GM19239 (cell line): ENCODE measurements around the gene ADAMTS2.

Experiments
- DNase-seq: peaks from one replicate; pipeline ENCODE4 v3.0.0; 2011; ENCODE audit warnings: low spot score; ENCODE audit not compliant: insufficient read length
- FAIRE-seq: peaks from 2 replicates; lab custom pipeline; 2011; peaks lifted over from hg19 to GRCh38; lab: Jason Lieb, UNC

Gene ADAMTS2

GRCh38 chr5:179345433-179346321 is at the start of gene ADAMTS2:
TSS of gene ADAMTS2 (minus strand) at chr5:179345461. CDS start at chr5:179345328, 133 bp downstream.
- FAIRE-seq (no peak), DNase-seq (no peak)

GRCh38 chr5:179393078-179393477 is 47.8 kb upstream of the ADAMTS2 start:
- no peak for DNase-seq
- FAIRE-seq: no peak

GRCh38 chr5:179387151-179388110 is 42.2 kb upstream of the ADAMTS2 start:
- DNase-seq: no peak
- no peak for FAIRE-seq

GRCh38 chr5:179385914-179386313 is 40.7 kb upstream of the ADAMTS2 start:
- no peak for DNase-seq
- FAIRE-seq: no peak

- FAIRE-seq: no peak
- DNase-seq: no peak
Observed at GRCh38 chr5:179382486-179382885, 37.2 kb upstream of the ADAMTS2 start.

- FAIRE-seq (no peak), DNase-seq (no peak)
Observed at GRCh38 chr5:179381691-179382090, 36.4 kb upstream of the ADAMTS2 start.

GRCh38 chr5:179380211-179381035 is 35.2 kb upstream of the ADAMTS2 start:
- DNase-seq (no peak), FAIRE-seq (no peak)

- FAIRE-seq: no peak
- DNase-seq: no peak
Observed at GRCh38 chr5:179379321-179379890, 34.1 kb upstream of the ADAMTS2 start.

GRCh38 chr5:179378441-179379271 is 33.4 kb upstream of the ADAMTS2 start:
- FAIRE-seq (no peak), DNase-seq (no peak)

- FAIRE-seq (no peak), DNase-seq (no peak)
Observed at GRCh38 chr5:179378116-179378440, 32.8 kb upstream of the ADAMTS2 start.

GRCh38 chr5:179377421-179378115 is 32.3 kb upstream of the ADAMTS2 start:
- DNase-seq: no peak
- no peak for FAIRE-seq

GRCh38 chr5:179376701-179377420 is 31.6 kb upstream of the ADAMTS2 start:
- FAIRE-seq (no peak), DNase-seq (no peak)

GRCh38 chr5:179375831-179376365 is 30.6 kb upstream of the ADAMTS2 start:
- no peak for DNase-seq
- FAIRE-seq: no peak

GRCh38 chr5:179375236-179375685 is 30.0 kb upstream of the ADAMTS2 start:
- DNase-seq (no peak), FAIRE-seq (no peak)

- no peak for FAIRE-seq
- no peak for DNase-seq
Observed at GRCh38 chr5:179374506-179375235, 29.4 kb upstream of the ADAMTS2 start.

- FAIRE-seq (no peak), DNase-seq (no peak)
Observed at GRCh38 chr5:179373961-179374505, 28.8 kb upstream of the ADAMTS2 start.
